ENCODE results near the gene ARMC5. TPM values are rescaled to one million over a fixed set of nuclear protein-coding genes. Genes with fewer than 3 reads are reported as not detected.

ARMC5 gene
- total RNA-seq, 1 donor from 2014 or later: 11.5 TPM

DNA sequence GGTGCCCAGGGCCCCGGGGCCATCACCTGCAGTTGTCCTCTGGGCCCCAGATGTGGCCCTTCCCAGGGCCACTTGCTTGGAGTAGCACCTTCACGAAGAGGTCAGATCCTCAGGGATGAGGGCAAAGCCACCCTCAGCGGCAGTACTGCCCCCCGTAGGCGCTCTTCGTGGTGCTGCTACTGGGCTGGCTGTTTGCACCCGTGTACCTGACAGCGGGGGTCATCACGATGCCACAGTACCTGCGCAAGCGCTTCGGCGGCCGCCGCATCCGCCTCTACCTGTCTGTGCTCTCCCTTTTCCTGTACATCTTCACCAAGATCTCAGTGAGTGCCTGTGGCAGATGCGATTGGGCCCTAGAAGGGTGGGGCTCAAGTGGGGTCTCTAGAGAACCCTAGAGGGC lies 26.3 kb downstream of the ARMC5 start:
- Histone ChIP-seq H3K36me3 (ENCODE audit: insufficient read depth, low read length) (no peaks in the 10 kb centered on the region), H3K4me3 (ENCODE audit: insufficient read depth, low read depth, low read length) (no peak overlapping the region), H3K4me1 (ENCODE audit: insufficient read depth, low read length) (peaks cover 21% of the 10 kb centered on the region), H3K4me2 (ENCODE audit: low read length) (no peak overlapping the region), H3K9ac (ENCODE audit: low read length) (no peak overlapping the region), H3K27me3 (ENCODE audit: insufficient read depth, low read length) (peaks cover 18% of the 10 kb centered on the region), H4K20me1 (ENCODE audit: insufficient read depth, low read length) (peaks cover 7% of the 10 kb centered on the region), H2AFZ (ENCODE audit: low read depth, low read length) (no peak overlapping the region), H3K9me3 (ENCODE audit: insufficient read depth, low read depth, low read length) (no peaks in the 10 kb centered on the region), H3K27ac (ENCODE audit: low read depth, low read length) (no peak overlapping the region), H3K79me2 (ENCODE audit: insufficient read depth, low read length) (no peaks in the 10 kb centered on the region)
- DNase-seq (ENCODE audit: low read depth): no peak
- TF ChIP-seq, protein P1, sequence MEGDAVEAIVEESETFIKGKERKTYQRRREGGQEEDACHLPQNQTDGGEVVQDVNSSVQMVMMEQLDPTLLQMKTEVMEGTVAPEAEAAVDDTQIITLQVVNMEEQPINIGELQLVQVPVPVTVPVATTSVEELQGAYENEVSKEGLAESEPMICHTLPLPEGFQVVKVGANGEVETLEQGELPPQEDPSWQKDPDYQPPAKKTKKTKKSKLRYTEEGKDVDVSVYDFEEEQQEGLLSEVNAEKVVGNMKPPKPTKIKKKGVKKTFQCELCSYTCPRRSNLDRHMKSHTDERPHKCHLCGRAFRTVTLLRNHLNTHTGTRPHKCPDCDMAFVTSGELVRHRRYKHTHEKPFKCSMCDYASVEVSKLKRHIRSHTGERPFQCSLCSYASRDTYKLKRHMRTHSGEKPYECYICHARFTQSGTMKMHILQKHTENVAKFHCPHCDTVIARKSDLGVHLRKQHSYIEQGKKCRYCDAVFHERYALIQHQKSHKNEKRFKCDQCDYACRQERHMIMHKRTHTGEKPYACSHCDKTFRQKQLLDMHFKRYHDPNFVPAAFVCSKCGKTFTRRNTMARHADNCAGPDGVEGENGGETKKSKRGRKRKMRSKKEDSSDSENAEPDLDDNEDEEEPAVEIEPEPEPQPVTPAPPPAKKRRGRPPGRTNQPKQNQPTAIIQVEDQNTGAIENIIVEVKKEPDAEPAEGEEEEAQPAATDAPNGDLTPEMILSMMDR (IDR thresholded peaks at IDR 0.05; ENCODE audit: insufficient read depth, low read depth, low read length): no peak
- no peak for TF ChIP-seq EZH2 (IDR thresholded peaks at IDR 0.05; ENCODE audit: insufficient read depth, low read length)
- Mint-ChIP-seq H3K36me3 (ENCODE audit: low read depth, unreplicated experiment) (peaks cover 8% of the 10 kb centered on the region), H3K27ac (ENCODE audit: unreplicated experiment) (no peak overlapping the region), H3K4me1 (ENCODE audit: low read depth, unreplicated experiment) (peaks cover 3% of the 10 kb centered on the region), H3K4me3 (ENCODE audit: unreplicated experiment) (no peak overlapping the region), H3K27me3 (ENCODE audit: low read depth, unreplicated experiment) (peaks cover 33% of the 10 kb centered on the region), H3K9me3 (ENCODE audit: unreplicated experiment) (peaks cover 2% of the 10 kb centered on the region)
- FAIRE-seq: no peak

DNA sequence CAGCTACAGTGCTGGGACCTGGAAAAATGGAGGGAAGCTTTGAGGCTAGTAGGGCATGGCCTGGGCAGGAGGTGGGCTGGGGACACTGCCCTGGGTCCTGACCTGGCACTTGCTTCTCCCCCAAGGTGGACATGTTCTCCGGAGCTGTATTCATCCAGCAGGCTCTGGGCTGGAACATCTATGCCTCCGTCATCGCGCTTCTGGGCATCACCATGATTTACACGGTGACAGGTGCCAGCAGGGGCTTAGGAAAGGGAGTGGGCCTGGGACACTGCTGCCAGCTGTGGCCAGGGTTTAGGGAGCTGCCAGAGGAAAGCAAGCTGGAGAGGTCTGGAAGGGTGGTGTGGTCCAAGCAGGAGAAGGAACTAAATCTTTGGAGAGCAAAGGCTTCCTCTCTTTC lies 26.7 kb downstream of the ARMC5 start:
- H3K4me1 ChIP-seq (ENCODE audit: insufficient read depth, low read length): peaks cover 21% of the 10 kb centered on the region
- H3K4me3 Mint-ChIP-seq (ENCODE audit: unreplicated experiment): no peak overlapping the region
- FAIRE-seq: no peak
- H3K4me3 ChIP-seq (ENCODE audit: insufficient read depth, low read depth, low read length): no peak overlapping the region
- no peak overlapping the region for H3K27ac ChIP-seq (ENCODE audit: low read depth, low read length)
- H3K4me2 ChIP-seq (ENCODE audit: low read length): no peak overlapping the region
- no peak overlapping the region for H3K27ac Mint-ChIP-seq (ENCODE audit: unreplicated experiment)
- H3K36me3 Mint-ChIP-seq (ENCODE audit: low read depth, unreplicated experiment): peaks cover 10% of the 10 kb centered on the region
- peaks cover 2% of the 10 kb centered on the region for H4K20me1 ChIP-seq (ENCODE audit: insufficient read depth, low read length)
- H3K9me3 ChIP-seq (ENCODE audit: insufficient read depth, low read depth, low read length): no peaks in the 10 kb centered on the region
- peaks cover 2% of the 10 kb centered on the region for H3K9me3 Mint-ChIP-seq (ENCODE audit: unreplicated experiment)
- TF ChIP-seq, protein P1 (IDR thresholded peaks at IDR 0.05; ENCODE audit: insufficient read depth, low read depth, low read length): no peak
- no peak for TF ChIP-seq EZH2 (IDR thresholded peaks at IDR 0.05; ENCODE audit: insufficient read depth, low read length)
- H3K27me3 Mint-ChIP-seq (ENCODE audit: low read depth, unreplicated experiment): peaks cover 37% of the 10 kb centered on the region
- H3K9ac ChIP-seq (ENCODE audit: low read length): no peak overlapping the region
- DNase-seq (ENCODE audit: low read depth): no peak
- no peaks in the 10 kb centered on the region for H3K36me3 ChIP-seq (ENCODE audit: insufficient read depth, low read length)
- no peaks in the 10 kb centered on the region for H3K79me2 ChIP-seq (ENCODE audit: insufficient read depth, low read length)
- H3K4me1 Mint-ChIP-seq (ENCODE audit: low read depth, unreplicated experiment): no peaks in the 10 kb centered on the region
- peaks cover 18% of the 10 kb centered on the region for H3K27me3 ChIP-seq (ENCODE audit: insufficient read depth, low read length)
- H2AFZ ChIP-seq (ENCODE audit: low read depth, low read length): no peak overlapping the region

DNA sequence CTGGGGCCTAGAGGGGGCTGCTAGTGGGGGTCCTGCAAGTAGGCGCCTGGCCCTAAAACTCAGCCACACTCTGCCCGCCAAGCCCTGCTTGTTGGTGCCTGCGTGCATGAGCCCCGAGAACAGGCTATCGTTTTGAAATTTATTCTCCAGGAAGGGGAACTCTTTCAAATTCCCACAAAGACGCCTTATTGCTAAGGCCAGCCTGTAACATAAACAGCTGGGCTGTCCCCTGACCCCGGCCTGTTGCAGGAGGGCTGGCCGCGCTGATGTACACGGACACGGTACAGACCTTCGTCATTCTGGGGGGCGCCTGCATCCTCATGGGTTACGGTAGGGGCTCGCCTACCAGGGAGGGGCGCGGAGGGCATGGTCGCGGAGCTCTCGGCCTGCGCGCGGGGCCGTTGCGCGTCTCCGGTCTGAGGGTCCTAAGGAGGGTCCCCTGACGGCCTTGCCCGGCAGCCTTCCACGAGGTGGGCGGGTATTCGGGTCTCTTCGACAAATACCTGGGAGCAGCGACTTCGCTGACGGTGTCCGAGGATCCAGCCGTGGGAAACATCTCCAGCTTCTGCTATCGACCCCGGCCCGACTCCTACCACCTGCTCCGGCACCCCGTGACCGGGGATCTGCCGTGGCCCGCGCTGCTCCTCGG lies 27.9 kb downstream of the ARMC5 start:
- Histone ChIP-seq H3K4me2 (ENCODE audit: low read length) (peak overlapping the region; percentile 89), H3K27ac (ENCODE audit: low read depth, low read length) (no peak overlapping the region), H2AFZ (ENCODE audit: low read depth, low read length) (peak overlapping the region; percentile 66), H3K9ac (ENCODE audit: low read length) (peak overlapping the region; percentile 31), H3K27me3 (ENCODE audit: insufficient read depth, low read length) (peaks cover 18% of the 10 kb centered on the region), H3K9me3 (ENCODE audit: insufficient read depth, low read depth, low read length) (no peaks in the 10 kb centered on the region), H3K4me1 (ENCODE audit: insufficient read depth, low read length) (peaks cover 21% of the 10 kb centered on the region), H3K36me3 (ENCODE audit: insufficient read depth, low read length) (no peaks in the 10 kb centered on the region), H3K79me2 (ENCODE audit: insufficient read depth, low read length) (no peaks in the 10 kb centered on the region), H3K4me3 (ENCODE audit: insufficient read depth, low read depth, low read length) (peak overlapping the region; percentile 44), H4K20me1 (ENCODE audit: insufficient read depth, low read length) (no peaks in the 10 kb centered on the region)
- no peak for FAIRE-seq
- Mint-ChIP-seq H3K4me3 (ENCODE audit: unreplicated experiment) (peak overlapping the region; percentile 76), H3K36me3 (ENCODE audit: low read depth, unreplicated experiment) (peaks cover 9% of the 10 kb centered on the region), H3K27me3 (ENCODE audit: low read depth, unreplicated experiment) (peaks cover 37% of the 10 kb centered on the region), H3K9me3 (ENCODE audit: unreplicated experiment) (peaks cover 2% of the 10 kb centered on the region), H3K4me1 (ENCODE audit: low read depth, unreplicated experiment) (no peaks in the 10 kb centered on the region), H3K27ac (ENCODE audit: unreplicated experiment) (no peak overlapping the region)
- no peak for DNase-seq (ENCODE audit: low read depth)
- no peak for TF ChIP-seq EZH2 (IDR thresholded peaks at IDR 0.05; ENCODE audit: insufficient read depth, low read length)
- TF ChIP-seq, protein P1 (IDR thresholded peaks at IDR 0.05; ENCODE audit: insufficient read depth, low read depth, low read length): no peak
